C4-2B (cell line): ENCODE results near the gene DXO.

Experiments
- ZFX ChIP-seq: fragments of 450-650 bp; IDR thresholded peaks from 2 replicates; pipeline ENCODE4 v1.6.1; 2017
- TF ChIP-seq, protein P1 (sequence below): fragments of 450-650 bp; conservative IDR thresholded peaks from 2 replicates; pipeline ENCODE4 v1.5.1; 2017; ENCODE audit warnings: mild to moderate bottlenecking

GRCh38 chr6:31978831-31979230 is 6.9 kb upstream of the DXO start:
- TF ChIP-seq, protein P1, sequence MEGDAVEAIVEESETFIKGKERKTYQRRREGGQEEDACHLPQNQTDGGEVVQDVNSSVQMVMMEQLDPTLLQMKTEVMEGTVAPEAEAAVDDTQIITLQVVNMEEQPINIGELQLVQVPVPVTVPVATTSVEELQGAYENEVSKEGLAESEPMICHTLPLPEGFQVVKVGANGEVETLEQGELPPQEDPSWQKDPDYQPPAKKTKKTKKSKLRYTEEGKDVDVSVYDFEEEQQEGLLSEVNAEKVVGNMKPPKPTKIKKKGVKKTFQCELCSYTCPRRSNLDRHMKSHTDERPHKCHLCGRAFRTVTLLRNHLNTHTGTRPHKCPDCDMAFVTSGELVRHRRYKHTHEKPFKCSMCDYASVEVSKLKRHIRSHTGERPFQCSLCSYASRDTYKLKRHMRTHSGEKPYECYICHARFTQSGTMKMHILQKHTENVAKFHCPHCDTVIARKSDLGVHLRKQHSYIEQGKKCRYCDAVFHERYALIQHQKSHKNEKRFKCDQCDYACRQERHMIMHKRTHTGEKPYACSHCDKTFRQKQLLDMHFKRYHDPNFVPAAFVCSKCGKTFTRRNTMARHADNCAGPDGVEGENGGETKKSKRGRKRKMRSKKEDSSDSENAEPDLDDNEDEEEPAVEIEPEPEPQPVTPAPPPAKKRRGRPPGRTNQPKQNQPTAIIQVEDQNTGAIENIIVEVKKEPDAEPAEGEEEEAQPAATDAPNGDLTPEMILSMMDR: no peak
- no peak for TF ChIP-seq ZFX
